Karpas-422 (cell line): ENCODE results near the gene PXDN. TPM values are rescaled to one million over a fixed set of nuclear protein-coding genes. Genes with fewer than 3 reads are reported as not detected.
"Not testable (repeated sequence)": the region's sequence is repeated elsewhere in the genome, so short reads cannot be mapped to it uniquely, and the experiment has no call there.

Source experiments
- DNase-seq: peaks from one replicate; pipeline ENCODE4 v3.0.0-alpha.2; 2015
- H2AFZ ChIP-seq: fragments of 200-600 bp; sonication (generic); 2 replicates; pipeline ENCODE4 v1.6.1; 2014; ENCODE audit warnings: antibody characterized with exemption, low read length, mixed read lengths
- H3K27ac ChIP-seq: fragments of 200-600 bp; sonication (generic); 2 replicates; pipeline ENCODE4 v1.5.1; 2014; ENCODE audit warnings: mild to moderate bottlenecking, low read length, moderate library complexity
- H3K27me3 ChIP-seq: fragments of 200-600 bp; sonication (generic); 2 replicates; pipeline ENCODE4 v1.6.1; 2014; ENCODE audit warnings: low read length, mixed read lengths
- H3K36me3 ChIP-seq: fragments of 200-600 bp; sonication (generic); 2 replicates; pipeline ENCODE4 v1.6.1; 2014; ENCODE audit warnings: low read length, mixed read lengths; ENCODE audit not compliant: insufficient read depth
- H3K4me1 ChIP-seq: fragments of 200-600 bp; sonication (generic); 2 replicates; pipeline ENCODE4 v1.6.1; 2014; ENCODE audit warnings: mild to moderate bottlenecking, low read length, mixed read lengths
- H3K4me2 ChIP-seq: fragments of 200-600 bp; sonication (generic); 2 replicates; pipeline ENCODE4 v1.6.1; 2014; ENCODE audit warnings: low read length, low read depth, mild to moderate bottlenecking; ENCODE audit not compliant: poor library complexity, severe bottlenecking
- H3K4me3 ChIP-seq: fragments of 200-600 bp; sonication (generic); 2 replicates; pipeline ENCODE4 v1.5.1; 2014; ENCODE audit warnings: mild to moderate bottlenecking, antibody characterized with exemption, low read length, mixed read lengths
- H3K79me2 ChIP-seq: fragments of 200-600 bp; sonication (generic); 2 replicates; pipeline ENCODE4 v1.6.1; 2014; ENCODE audit warnings: mild to moderate bottlenecking, low read length, mixed read lengths
- H3K9ac ChIP-seq: fragments of 200-600 bp; sonication (generic); 2 replicates; pipeline ENCODE4 v1.6.0; 2014; ENCODE audit warnings: low read length
- H3K9me2 ChIP-seq: fragments of 200-600 bp; sonication (generic), shearing (Covaris generic); replicated peaks from 2 replicates; pipeline ENCODE4 v1.6.0; 2014; ENCODE audit warnings: mild to moderate bottlenecking, low read length, moderate library complexity; ENCODE audit not compliant: insufficient read depth
- H3K9me3 ChIP-seq: fragments of 300-700, 200-600 bp; sonication (generic); 2 replicates; pipeline ENCODE4 v1.6.1; 2014; ENCODE audit warnings: low read length, mixed read lengths
- H4K20me1 ChIP-seq: fragments of 200-600 bp; sonication (generic); 2 replicates; pipeline ENCODE4 v1.6.1; 2014; ENCODE audit warnings: mild to moderate bottlenecking, antibody characterized with exemption, low read length, low read depth; ENCODE audit not compliant: insufficient read depth
- total RNA-seq: library from RNA; depleted of rRNA; stranded (reverse); fragments of >200 nt; shearing (Covaris generic); gene quantifications from 2 replicates; pipeline ENCODE4 v1.2.3, GENCODE V29; 2014; ENCODE audit warnings: low replicate concordance

The PXDN gene
- total RNA-seq, 1 experiment from 2014 or later: not detected

- H3K4me3 ChIP-seq: no peak overlapping the region
- H3K79me2 ChIP-seq: no peaks in the 10 kb centered on the region
- H2AFZ ChIP-seq: no peak overlapping the region
- H3K27ac ChIP-seq: no peak overlapping the region
- H3K9ac ChIP-seq: no peak overlapping the region
- H3K36me3 ChIP-seq: no peaks in the 10 kb centered on the region
- no peaks in the 10 kb centered on the region for H3K9me3 ChIP-seq
- no peak overlapping the region for H3K4me2 ChIP-seq
- H3K9me2 ChIP-seq: no peaks in the 10 kb centered on the region
- H3K27me3 ChIP-seq: no peaks in the 10 kb centered on the region
- no peak for DNase-seq
- no peaks in the 10 kb centered on the region for H3K4me1 ChIP-seq
- no peaks in the 10 kb centered on the region for H4K20me1 ChIP-seq
Measured at GRCh38 chr2:1736045-1736444, 8.3 kb downstream of the PXDN start.

DNA sequence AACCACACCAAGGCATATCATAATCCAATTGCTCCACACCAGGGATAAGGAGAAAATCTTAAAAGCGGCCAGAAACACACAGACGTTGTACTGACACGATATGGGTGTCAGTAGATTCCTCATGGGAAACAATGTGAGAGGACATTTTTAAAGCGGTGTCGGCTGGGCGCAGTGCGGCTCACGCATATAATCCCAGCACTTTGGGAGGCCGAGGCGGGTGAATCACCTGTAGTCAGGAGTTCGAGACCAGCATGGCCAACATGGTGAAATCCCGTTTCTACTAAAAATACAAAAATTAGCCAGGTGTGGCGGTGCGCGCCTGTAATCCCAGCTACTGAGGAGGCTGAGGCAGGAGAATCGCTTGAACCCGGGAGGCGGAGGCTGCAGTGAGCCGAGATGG is 11.0 kb downstream of the PXDN start:
- DNase-seq, H4K20me1 ChIP-seq, H3K9me3 ChIP-seq, H3K9ac ChIP-seq, H3K9me2 ChIP-seq, H3K27me3 ChIP-seq, H2AFZ ChIP-seq, H3K4me1 ChIP-seq, H3K79me2 ChIP-seq, H3K4me3 ChIP-seq, H3K27ac ChIP-seq, H3K4me2 ChIP-seq, H3K36me3 ChIP-seq: not testable (repeated sequence)

DNA sequence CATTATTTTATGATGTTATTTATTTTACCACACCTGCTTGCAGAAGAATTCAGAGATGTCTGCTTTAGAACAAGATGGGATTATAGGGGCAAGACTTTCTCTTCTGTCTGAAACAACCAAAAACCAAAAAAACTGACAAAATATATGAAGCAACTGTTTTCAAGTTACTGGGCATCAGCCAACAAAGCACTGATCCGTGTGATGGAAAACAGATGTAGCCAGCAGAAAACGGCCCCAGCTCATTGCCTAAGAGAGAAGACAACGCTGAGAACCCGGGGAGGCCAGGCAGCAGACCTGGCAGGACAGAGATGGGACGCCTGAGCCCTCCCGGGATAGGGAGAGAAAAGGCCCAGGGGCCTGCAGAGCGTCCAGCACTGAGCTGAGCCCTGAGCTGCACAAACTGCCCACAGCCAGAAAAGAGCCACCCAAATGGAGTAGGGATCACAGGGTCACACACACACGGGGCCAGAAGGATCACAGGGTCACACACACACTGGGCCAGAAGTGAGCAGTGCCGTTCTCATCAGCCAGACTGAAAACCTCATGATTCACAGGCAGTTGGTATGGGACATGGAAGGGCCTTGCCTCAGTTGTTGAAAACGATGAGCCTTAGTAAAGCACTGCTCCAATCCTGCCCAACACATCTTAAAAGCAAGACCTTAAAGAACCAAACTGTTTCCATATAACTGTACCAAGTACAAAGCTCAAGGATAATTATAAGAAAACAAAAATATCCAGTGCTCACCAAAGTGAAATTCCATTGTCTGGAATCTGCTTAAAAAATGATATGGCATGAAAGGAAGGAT is 12.1 kb downstream of the PXDN start:
- no peak overlapping the region for H2AFZ ChIP-seq
- no peak overlapping the region for H3K4me2 ChIP-seq
- H3K27me3 ChIP-seq: no peaks in the 10 kb centered on the region
- H3K9me3 ChIP-seq: no peaks in the 10 kb centered on the region
- H3K36me3 ChIP-seq: no peaks in the 10 kb centered on the region
- no peak overlapping the region for H3K9ac ChIP-seq
- no peak overlapping the region for H3K4me3 ChIP-seq
- no peaks in the 10 kb centered on the region for H3K9me2 ChIP-seq
- H3K4me1 ChIP-seq: no peaks in the 10 kb centered on the region
- no peaks in the 10 kb centered on the region for H3K79me2 ChIP-seq
- DNase-seq: no peak
- H4K20me1 ChIP-seq: no peaks in the 10 kb centered on the region
- H3K27ac ChIP-seq: no peak overlapping the region

- Histone ChIP-seq H3K9me3 (no peaks in the 10 kb centered on the region), H3K27ac (no peak overlapping the region), H4K20me1 (no peaks in the 10 kb centered on the region), H3K36me3 (no peaks in the 10 kb centered on the region), H3K27me3 (no peaks in the 10 kb centered on the region), H2AFZ (no peak overlapping the region), H3K4me2 (no peak overlapping the region), H3K9ac (no peak overlapping the region), H3K79me2 (no peaks in the 10 kb centered on the region), H3K4me1 (no peaks in the 10 kb centered on the region), H3K4me3 (no peak overlapping the region), H3K9me2 (no peaks in the 10 kb centered on the region)
- DNase-seq: no peak
Measured at GRCh38 chr2:1731447-1731962, 12.8 kb downstream of the PXDN start.

DNA sequence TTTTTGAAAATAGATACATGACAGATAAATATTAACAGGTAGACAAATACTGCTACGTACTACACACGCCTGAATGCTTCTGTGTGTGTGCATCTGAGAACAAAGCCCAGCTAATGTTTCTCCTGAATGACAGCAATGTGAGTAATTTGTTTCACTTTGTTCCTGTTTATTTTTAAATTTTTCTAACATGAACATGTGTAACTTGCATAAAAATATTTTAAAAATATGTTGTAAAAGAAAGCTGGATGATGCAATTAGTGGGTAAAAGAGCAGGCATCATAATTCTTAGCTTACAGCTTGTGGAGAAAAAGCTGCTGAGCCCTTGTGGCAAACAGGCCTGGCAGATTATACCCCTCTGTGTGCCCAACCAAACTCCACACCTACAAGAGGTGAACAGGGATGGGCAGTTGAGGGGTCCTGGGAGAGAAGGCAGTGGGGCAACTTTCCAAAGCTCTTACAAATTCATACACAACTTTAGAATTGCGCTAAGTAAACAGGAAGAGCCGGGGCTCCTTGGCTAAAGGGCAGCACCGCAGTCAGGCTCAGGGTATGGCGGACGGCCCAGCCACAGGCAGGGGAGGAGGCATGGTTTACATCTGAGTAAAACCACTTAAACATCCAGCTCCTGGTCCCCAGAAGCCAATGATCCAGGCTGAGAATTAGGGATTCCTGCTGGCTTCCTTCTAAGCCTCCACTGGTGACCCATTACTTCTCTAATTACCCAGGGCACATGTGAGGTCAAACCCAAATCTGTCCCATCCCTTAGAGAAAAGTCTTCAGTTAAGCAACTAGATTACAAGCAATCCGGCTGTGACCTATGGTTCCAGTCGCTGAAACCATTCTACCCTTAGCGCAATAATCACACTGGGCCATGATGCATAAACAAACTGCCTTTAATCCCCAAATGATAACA is 14.0 kb downstream of the PXDN start:
- Histone ChIP-seq H3K4me1 (no peaks in the 10 kb centered on the region), H3K4me3 (no peak overlapping the region), H3K4me2 (no peak overlapping the region), H3K9me3 (no peaks in the 10 kb centered on the region), H3K27ac (no peak overlapping the region), H3K9me2 (no peaks in the 10 kb centered on the region), H3K36me3 (no peaks in the 10 kb centered on the region), H3K27me3 (no peaks in the 10 kb centered on the region), H4K20me1 (no peaks in the 10 kb centered on the region), H2AFZ (no peak overlapping the region), H3K9ac (no peak overlapping the region), H3K79me2 (no peaks in the 10 kb centered on the region)
- DNase-seq: no peak

DNA sequence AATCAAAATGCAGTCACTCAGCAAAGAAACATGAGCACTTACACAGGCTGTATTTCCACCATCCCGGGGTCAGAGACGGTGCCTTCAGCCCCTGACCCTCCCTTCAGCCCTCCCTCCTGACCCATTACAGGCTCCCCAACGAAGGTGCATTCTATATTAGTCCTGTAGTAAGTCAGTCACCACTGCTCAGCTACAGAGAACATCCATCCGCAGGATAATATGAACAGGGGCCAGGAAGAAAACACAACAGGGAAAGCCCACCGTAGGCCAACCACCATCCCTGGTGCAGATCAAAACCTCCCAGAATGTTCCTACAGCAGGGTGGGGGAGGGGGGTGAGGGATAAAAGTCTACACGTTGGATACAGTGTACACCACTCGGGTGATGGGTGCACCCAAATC is 15.1 kb downstream of the PXDN start:
- Histone ChIP-seq H3K27ac (no peak overlapping the region), H3K4me1 (no peaks in the 10 kb centered on the region), H3K4me3 (no peak overlapping the region), H3K9me3 (no peaks in the 10 kb centered on the region), H3K9me2 (no peaks in the 10 kb centered on the region), H3K36me3 (no peaks in the 10 kb centered on the region), H2AFZ (no peak overlapping the region), H3K9ac (no peak overlapping the region), H3K27me3 (no peaks in the 10 kb centered on the region), H4K20me1 (no peaks in the 10 kb centered on the region), H3K4me2 (no peak overlapping the region), H3K79me2 (no peaks in the 10 kb centered on the region)
- no peak for DNase-seq

DNA sequence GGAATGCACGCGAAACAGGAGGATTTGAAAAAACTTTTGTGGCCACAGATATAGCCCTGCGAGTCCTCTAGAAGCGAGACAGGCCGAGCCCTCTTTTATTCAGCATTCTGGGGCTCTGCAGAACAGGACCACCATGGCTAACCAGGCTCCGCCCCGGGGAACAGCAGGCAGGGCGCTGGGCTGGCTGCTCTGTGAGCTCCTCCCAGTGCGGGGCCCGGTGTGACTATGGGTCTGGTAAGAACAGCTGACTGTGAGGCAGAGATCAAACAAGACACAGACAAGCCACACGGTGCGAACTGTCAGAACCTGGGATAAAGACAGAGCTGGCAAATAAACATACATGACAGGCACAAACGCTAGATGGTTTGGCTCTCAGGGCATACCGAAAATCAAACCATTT is 15.5 kb downstream of the PXDN start:
- Histone ChIP-seq H3K9me3 (no peaks in the 10 kb centered on the region), H4K20me1 (no peaks in the 10 kb centered on the region), H3K9me2 (no peaks in the 10 kb centered on the region), H3K4me2 (no peak overlapping the region), H3K4me3 (no peak overlapping the region), H3K27ac (no peak overlapping the region), H2AFZ (no peak overlapping the region), H3K4me1 (no peaks in the 10 kb centered on the region), H3K27me3 (no peaks in the 10 kb centered on the region), H3K9ac (no peak overlapping the region), H3K79me2 (no peaks in the 10 kb centered on the region), H3K36me3 (no peaks in the 10 kb centered on the region)
- no peak for DNase-seq

- Histone ChIP-seq H3K4me3 (no peak overlapping the region), H2AFZ (no peak overlapping the region), H3K9ac (no peak overlapping the region), H3K4me2 (no peak overlapping the region), H3K9me2 (no peaks in the 10 kb centered on the region; the same call in 1 of the 2 replicates), H3K4me1 (no peaks in the 10 kb centered on the region), H3K27ac (no peak overlapping the region), H3K36me3 (no peaks in the 10 kb centered on the region), H3K27me3 (no peaks in the 10 kb centered on the region), H3K79me2 (no peaks in the 10 kb centered on the region), H3K9me3 (no peaks in the 10 kb centered on the region), H4K20me1 (no peaks in the 10 kb centered on the region)
- DNase-seq: no peak
Measured at GRCh38 chr2:1727796-1728474, 16.4 kb downstream of the PXDN start.
